GM12864 (cell line): ENCODE data around the gene CDKAL1.

ENCODE experiments used
- DNase-seq: peaks from one replicate; pipeline ENCODE4 v3.0.0-alpha.2; 2011; ENCODE audit warnings: low read depth
- H3K4me3 ChIP-seq: 2 replicates; pipeline ENCODE4 v1.5.1; 2011; ENCODE audit warnings: mild to moderate bottlenecking, low read depth, low read length, control low read depth
- CTCF ChIP-seq: IDR thresholded peaks from 2 replicates; pipeline ENCODE4 v1.5.1; 2011; ENCODE audit warnings: low read depth, mild to moderate bottlenecking, moderate library complexity, low read length, control low read depth, inconsistent platforms; ENCODE audit errors: missing control alignments

CDKAL1 gene

GRCh38 chr6:21265034-21265729 is 730.9 kb downstream of the CDKAL1 start:
- H3K4me3 ChIP-seq = no peak overlapping the region

GRCh38 chr6:21265730-21266044 is 731.4 kb downstream of the CDKAL1 start:
- no peak overlapping the region for H3K4me3 ChIP-seq
- no peak for DNase-seq
- no peak for TF ChIP-seq CTCF

More at GRCh38 chr6:21265034-21265729, 730.9 kb downstream of the CDKAL1 start:
- no peak for TF ChIP-seq CTCF
- DNase-seq = no peak

- no peak overlapping the region for H3K4me3 ChIP-seq
- no peak for TF ChIP-seq CTCF
- DNase-seq = no peak
These were observed 736.5 kb downstream of the CDKAL1 start for GRCh38 chr6:21270636-21271201.

- H3K4me3 ChIP-seq = no peak overlapping the region
- DNase-seq = no peak
- TF ChIP-seq CTCF = no peak
These were observed 737.3 kb downstream of the CDKAL1 start for GRCh38 chr6:21271428-21272155.

- no peak for DNase-seq
- no peak for TF ChIP-seq CTCF
- H3K4me3 ChIP-seq = no peak overlapping the region
These were observed 739.2 kb downstream of the CDKAL1 start for GRCh38 chr6:21273451-21273850.

- DNase-seq = no peak
- H3K4me3 ChIP-seq = no peak overlapping the region
- TF ChIP-seq CTCF = no peak
These were observed 740.6 kb downstream of the CDKAL1 start for GRCh38 chr6:21274851-21275250.
